Mesothelial cell of epicardium (in vitro differentiated cells): ENCODE results near the gene DDTL. TPM values are rescaled to one million over a fixed set of nuclear protein-coding genes. Genes with fewer than 3 reads are reported as not detected.
"Not testable (repeated sequence)": the region's sequence is repeated elsewhere in the genome, so short reads cannot be mapped to it uniquely, and the experiment has no call there.

Source experiments
- DNase-seq, 2 experiments: peaks; one replicate each; pipeline ENCODE4 v3.0.0; 2021; ENCODE audit warnings: low spot score in 2 of 2; ENCODE audit not compliant: unreplicated experiment in 2 of 2
- H3K27ac Mint-ChIP-seq: 2 replicates; pipeline ENCODE4 v1.8.0; 2021; ENCODE audit warnings: mixed read lengths
- H3K27me3 Mint-ChIP-seq: 2 replicates; pipeline ENCODE4 v1.8.0; 2021; ENCODE audit warnings: low read depth, mixed read lengths
- H3K36me3 Mint-ChIP-seq: 2 replicates; pipeline ENCODE4 v1.8.0; 2021; ENCODE audit warnings: mixed read lengths
- H3K4me1 Mint-ChIP-seq: 2 replicates; pipeline ENCODE4 v1.8.0; 2021; ENCODE audit warnings: mixed read lengths
- H3K4me3 Mint-ChIP-seq: 2 replicates; pipeline ENCODE4 v1.8.0; 2021; ENCODE audit warnings: mild to moderate bottlenecking, moderate library complexity, mixed read lengths
- H3K9me3 Mint-ChIP-seq: 2 replicates; pipeline ENCODE4 v1.8.0; 2021; ENCODE audit warnings: mixed read lengths
- CTCF ChIP-seq: fragments of 200-600 bp; sonication (generic); IDR thresholded peaks from one replicate; pipeline ENCODE4 v1.5.0; 2021; ENCODE audit warnings: antibody characterized with exemption; ENCODE audit not compliant: unreplicated experiment
- total RNA-seq: library from RNA; stranded (reverse); gene quantifications from 3 replicates; pipeline ENCODE4 v1.2.1, GENCODE V29; 2021

DDTL gene
- total RNA-seq, 1 donor from 2014 or later: not detected

- not testable (repeated sequence) for H3K9me3 Mint-ChIP-seq, H3K27me3 Mint-ChIP-seq, H3K27ac Mint-ChIP-seq, H3K36me3 Mint-ChIP-seq, H3K4me1 Mint-ChIP-seq
- peak in 1 of 2 experiments; percentile 81 for DNase-seq
- peak; percentile 74 for TF ChIP-seq CTCF
- H3K4me3 Mint-ChIP-seq: peak overlapping the region; percentile 25
Observed at GRCh38 chr22:23956301-23956900, 10.3 kb upstream of the DDTL start.

GRCh38 chr22:23961084-23961771, 5.5 kb upstream of the DDTL start, which contains the start of gene GSTT2B:
TSS of gene GSTT2B (minus strand) at chr22:23961195. CDS start at chr22:23961131, 64 bp downstream.
- not testable (repeated sequence) for H3K36me3 Mint-ChIP-seq, H3K4me3 Mint-ChIP-seq, H3K27ac Mint-ChIP-seq, H3K9me3 Mint-ChIP-seq, H3K27me3 Mint-ChIP-seq, DNase-seq, H3K4me1 Mint-ChIP-seq

GRCh38 chr22:23966094-23966493, 594 bp upstream of the DDTL start:
- not testable (repeated sequence) for H3K27ac Mint-ChIP-seq, H3K27me3 Mint-ChIP-seq, H3K4me3 Mint-ChIP-seq

GRCh38 chr22:23969071-23969470, 2.4 kb downstream of the DDTL start:
- H3K36me3 Mint-ChIP-seq: peaks cover 12% of the 10 kb centered on the region
- DNase-seq: peak in 1 of 2 experiments; percentile 16
- H3K9me3 Mint-ChIP-seq: no peaks in the 10 kb centered on the region
- H3K27me3 Mint-ChIP-seq: no peaks in the 10 kb centered on the region
- H3K4me3 Mint-ChIP-seq: no peak overlapping the region
- TF ChIP-seq CTCF: no peak
- H3K4me1 Mint-ChIP-seq: no peaks in the 10 kb centered on the region
- H3K27ac Mint-ChIP-seq: no peak overlapping the region

More at GRCh38 chr22:23966094-23966493, 594 bp upstream of the DDTL start:
- not testable (repeated sequence) for H3K36me3 Mint-ChIP-seq, DNase-seq, H3K9me3 Mint-ChIP-seq, H3K4me1 Mint-ChIP-seq

- Mint-ChIP-seq H3K27ac (no peak overlapping the region), H3K4me3 (no peak overlapping the region), H3K36me3 (peaks cover 12% of the 10 kb centered on the region), H3K27me3 (no peaks in the 10 kb centered on the region), H3K4me1 (no peaks in the 10 kb centered on the region), H3K9me3 (no peaks in the 10 kb centered on the region)
- DNase-seq: no peak
- no peak for TF ChIP-seq CTCF
Observed at GRCh38 chr22:23970201-23970641, 3.5 kb downstream of the DDTL start.

- H3K27me3 Mint-ChIP-seq: no peaks in the 10 kb centered on the region
- no peak overlapping the region for H3K4me3 Mint-ChIP-seq
- H3K9me3 Mint-ChIP-seq: no peaks in the 10 kb centered on the region
- no peak overlapping the region for H3K27ac Mint-ChIP-seq
- H3K4me1 Mint-ChIP-seq: no peaks in the 10 kb centered on the region
- peaks cover 12% of the 10 kb centered on the region for H3K36me3 Mint-ChIP-seq
- no peak for DNase-seq
- TF ChIP-seq CTCF: no peak
Observed at GRCh38 chr22:23970816-23971486, 4.3 kb downstream of the DDTL start.

- H3K9me3 Mint-ChIP-seq: not testable (repeated sequence)
- H3K4me3 Mint-ChIP-seq: peak overlapping the region; percentile 34
Observed at GRCh38 chr22:23971927-23972326, 5.2 kb downstream of the DDTL start.

GRCh38 chr22:23974345-23974744, 7.7 kb downstream of the DDTL start, which contains the start of gene DDT:
TSS of gene DDT (minus strand) at chr22:23974441. CDS start at chr22:23974414, 27 bp downstream.
- H3K36me3 Mint-ChIP-seq, H3K4me1 Mint-ChIP-seq, H3K4me3 Mint-ChIP-seq, DNase-seq, H3K9me3 Mint-ChIP-seq, H3K27me3 Mint-ChIP-seq, H3K27ac Mint-ChIP-seq: not testable (repeated sequence)

More at GRCh38 chr22:23971927-23972326, 5.2 kb downstream of the DDTL start:
- H3K4me1 Mint-ChIP-seq, H3K27ac Mint-ChIP-seq, DNase-seq, H3K27me3 Mint-ChIP-seq: not testable (repeated sequence)
- H3K36me3 Mint-ChIP-seq: peaks cover 12% of the 10 kb centered on the region

- not testable (repeated sequence) for H3K9me3 Mint-ChIP-seq, H3K27me3 Mint-ChIP-seq, H3K27ac Mint-ChIP-seq, H3K36me3 Mint-ChIP-seq, H3K4me3 Mint-ChIP-seq, H3K4me1 Mint-ChIP-seq
- peak in 1 of 2 experiments; percentile 26 for DNase-seq
Observed at GRCh38 chr22:23974836-23975352, 8.2 kb downstream of the DDTL start.
